Progenitor cell of endocrine pancreas (in vitro differentiated cells): ENCODE measurements around the gene FOXP1. TPM values are rescaled to one million over a fixed set of nuclear protein-coding genes. Genes with fewer than 3 reads are reported as not detected.

ENCODE experiments used
- DNase-seq: peaks from one replicate; pipeline ENCODE4 v3.0.0; 2021; ENCODE audit warnings: low spot score; ENCODE audit not compliant: unreplicated experiment
- H3K27ac Mint-ChIP-seq: 2 replicates; pipeline ENCODE4 v1.8.0; 2021; ENCODE audit warnings: mild to moderate bottlenecking, moderate library complexity, mixed read lengths
- H3K27me3 Mint-ChIP-seq: 2 replicates; pipeline ENCODE4 v1.8.0; 2021; ENCODE audit warnings: mixed read lengths
- H3K36me3 Mint-ChIP-seq: 2 replicates; pipeline ENCODE4 v1.8.0; 2022; ENCODE audit warnings: mixed read lengths; ENCODE audit not compliant: insufficient read depth
- H3K4me1 Mint-ChIP-seq: 2 replicates; pipeline ENCODE4 v1.8.0; 2021; ENCODE audit warnings: low read depth, mixed read lengths
- H3K4me3 Mint-ChIP-seq: 2 replicates; pipeline ENCODE4 v1.8.0; 2021; ENCODE audit warnings: low read depth, mild to moderate bottlenecking, moderate library complexity, mixed read lengths
- H3K9me3 Mint-ChIP-seq: 2 replicates; pipeline ENCODE4 v1.8.0; 2021; ENCODE audit warnings: low read depth, mixed read lengths
- total RNA-seq: library from RNA; stranded (reverse); gene quantifications from 2 replicates; pipeline ENCODE4 v1.2.1, GENCODE V29; 2021
- TF ChIP-seq, protein P1 (sequence below): fragments of 200-600 bp; sonication (generic); IDR thresholded peaks from one replicate; pipeline ENCODE4 v1.5.0; 2021; ENCODE audit warnings: antibody characterized with exemption, mild to moderate bottlenecking; ENCODE audit not compliant: unreplicated experiment

The FOXP1 gene
- total RNA-seq, 1 donor from 2014 or later = 242 TPM

DNA sequence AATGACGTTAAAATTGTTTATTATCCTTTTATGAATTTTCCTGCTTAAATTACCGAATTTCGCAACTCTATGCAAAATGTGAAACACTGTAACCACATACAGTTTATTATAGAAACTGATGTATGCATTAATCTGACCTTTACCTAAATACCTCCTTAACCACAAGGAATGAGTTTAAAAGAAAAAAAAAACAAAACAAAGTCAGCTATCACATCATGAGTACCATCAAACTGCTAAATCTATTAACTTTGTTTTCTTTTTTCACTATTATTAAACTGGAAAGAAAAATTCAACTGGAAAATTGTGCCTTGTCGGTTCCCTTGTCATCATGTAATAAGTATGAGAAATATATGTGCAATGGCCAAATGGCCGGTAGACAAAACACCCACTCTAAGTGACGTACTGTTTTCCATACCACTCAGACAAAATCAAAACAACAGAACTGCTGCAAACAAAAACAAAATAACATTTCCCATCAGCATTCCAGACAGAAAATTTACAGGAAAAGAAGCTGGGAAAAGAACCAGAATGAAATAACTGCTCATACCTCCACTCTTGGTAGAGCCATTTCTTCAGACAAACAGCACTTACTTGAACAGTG, 415.3 kb downstream of the FOXP1 start:
- Mint-ChIP-seq H3K36me3 (peaks cover 15% of the 10 kb centered on the region), H3K27me3 (no peaks in the 10 kb centered on the region), H3K4me3 (peak overlapping the region; percentile 53), H3K9me3 (no peaks in the 10 kb centered on the region), H3K27ac (peak overlapping the region; percentile 91), H3K4me1 (peaks cover 82% of the 10 kb centered on the region)
- TF ChIP-seq, protein P1, sequence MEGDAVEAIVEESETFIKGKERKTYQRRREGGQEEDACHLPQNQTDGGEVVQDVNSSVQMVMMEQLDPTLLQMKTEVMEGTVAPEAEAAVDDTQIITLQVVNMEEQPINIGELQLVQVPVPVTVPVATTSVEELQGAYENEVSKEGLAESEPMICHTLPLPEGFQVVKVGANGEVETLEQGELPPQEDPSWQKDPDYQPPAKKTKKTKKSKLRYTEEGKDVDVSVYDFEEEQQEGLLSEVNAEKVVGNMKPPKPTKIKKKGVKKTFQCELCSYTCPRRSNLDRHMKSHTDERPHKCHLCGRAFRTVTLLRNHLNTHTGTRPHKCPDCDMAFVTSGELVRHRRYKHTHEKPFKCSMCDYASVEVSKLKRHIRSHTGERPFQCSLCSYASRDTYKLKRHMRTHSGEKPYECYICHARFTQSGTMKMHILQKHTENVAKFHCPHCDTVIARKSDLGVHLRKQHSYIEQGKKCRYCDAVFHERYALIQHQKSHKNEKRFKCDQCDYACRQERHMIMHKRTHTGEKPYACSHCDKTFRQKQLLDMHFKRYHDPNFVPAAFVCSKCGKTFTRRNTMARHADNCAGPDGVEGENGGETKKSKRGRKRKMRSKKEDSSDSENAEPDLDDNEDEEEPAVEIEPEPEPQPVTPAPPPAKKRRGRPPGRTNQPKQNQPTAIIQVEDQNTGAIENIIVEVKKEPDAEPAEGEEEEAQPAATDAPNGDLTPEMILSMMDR = no peak
- DNase-seq = no peak

DNA sequence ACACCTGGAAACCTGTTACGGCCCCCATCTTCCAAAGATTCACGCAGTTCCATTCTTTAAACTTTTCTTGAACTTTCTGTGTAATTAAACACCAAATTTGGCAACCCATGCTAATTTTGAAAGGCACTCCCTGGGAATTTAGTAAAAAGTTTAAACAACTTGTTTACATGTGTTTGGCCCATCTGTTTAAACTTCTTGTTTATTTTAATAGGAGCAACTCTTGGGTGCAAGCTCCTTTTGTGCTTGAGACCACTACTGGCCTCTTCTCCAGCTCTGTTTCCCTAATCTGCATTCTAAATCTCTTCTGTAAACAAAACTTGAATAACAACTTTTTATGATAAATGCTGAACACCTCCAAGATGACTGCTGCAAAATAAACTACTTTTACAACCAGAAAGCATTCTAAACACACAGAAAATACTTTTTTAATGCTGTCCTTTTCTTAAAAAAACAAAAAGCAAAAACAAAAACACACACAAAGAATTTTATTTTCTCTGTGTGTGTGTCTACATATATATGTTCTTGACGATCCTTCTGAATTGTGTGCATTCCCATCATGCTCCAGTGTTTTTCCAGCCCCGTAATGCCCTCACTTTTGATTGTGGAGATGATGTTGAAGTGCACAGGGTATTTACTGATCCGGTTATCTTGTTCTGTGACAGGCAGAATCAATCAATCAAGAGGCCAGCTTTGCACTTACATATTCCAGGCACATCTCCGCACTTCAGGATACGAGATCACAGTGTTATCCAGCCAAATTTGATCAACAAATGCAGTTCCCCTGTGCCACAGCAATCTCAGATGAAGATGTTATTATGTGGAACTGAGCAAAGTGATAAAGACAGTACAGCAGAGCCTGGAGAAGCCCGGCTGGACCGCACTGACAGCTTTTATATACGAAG, 416.9 kb downstream of the FOXP1 start:
- Mint-ChIP-seq H3K36me3 (peaks cover 15% of the 10 kb centered on the region), H3K27ac (peak overlapping the region; percentile 84), H3K27me3 (no peaks in the 10 kb centered on the region), H3K9me3 (no peaks in the 10 kb centered on the region), H3K4me3 (peak overlapping the region; percentile 14), H3K4me1 (peaks cover 69% of the 10 kb centered on the region)
- TF ChIP-seq, protein P1 = no peak
- DNase-seq = no peak

DNA sequence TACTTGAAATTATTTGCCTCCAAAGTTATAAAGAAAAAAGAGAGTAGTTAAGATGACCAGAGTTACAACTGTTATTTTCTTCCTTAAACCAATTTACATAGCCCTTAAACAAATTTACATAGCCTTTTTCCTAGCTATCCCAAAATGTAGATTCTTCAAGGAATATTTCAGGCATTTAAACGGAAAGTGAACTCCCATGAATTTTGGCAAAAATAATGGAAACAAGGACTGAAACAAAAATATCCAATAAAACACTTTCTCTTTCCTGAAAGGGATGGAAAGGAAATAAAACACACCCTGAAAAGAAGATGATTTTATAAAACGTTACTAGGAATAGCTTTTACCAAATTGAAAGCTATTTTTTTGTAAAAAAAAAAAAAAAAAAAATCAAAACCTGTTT, 418.6 kb downstream of the FOXP1 start:
- Mint-ChIP-seq H3K9me3 (no peaks in the 10 kb centered on the region), H3K36me3 (peaks cover 21% of the 10 kb centered on the region), H3K4me3 (no peak overlapping the region), H3K4me1 (peaks cover 62% of the 10 kb centered on the region), H3K27ac (peak overlapping the region; percentile 55), H3K27me3 (no peaks in the 10 kb centered on the region)
- TF ChIP-seq, protein P1 = no peak
- no peak for DNase-seq

DNA sequence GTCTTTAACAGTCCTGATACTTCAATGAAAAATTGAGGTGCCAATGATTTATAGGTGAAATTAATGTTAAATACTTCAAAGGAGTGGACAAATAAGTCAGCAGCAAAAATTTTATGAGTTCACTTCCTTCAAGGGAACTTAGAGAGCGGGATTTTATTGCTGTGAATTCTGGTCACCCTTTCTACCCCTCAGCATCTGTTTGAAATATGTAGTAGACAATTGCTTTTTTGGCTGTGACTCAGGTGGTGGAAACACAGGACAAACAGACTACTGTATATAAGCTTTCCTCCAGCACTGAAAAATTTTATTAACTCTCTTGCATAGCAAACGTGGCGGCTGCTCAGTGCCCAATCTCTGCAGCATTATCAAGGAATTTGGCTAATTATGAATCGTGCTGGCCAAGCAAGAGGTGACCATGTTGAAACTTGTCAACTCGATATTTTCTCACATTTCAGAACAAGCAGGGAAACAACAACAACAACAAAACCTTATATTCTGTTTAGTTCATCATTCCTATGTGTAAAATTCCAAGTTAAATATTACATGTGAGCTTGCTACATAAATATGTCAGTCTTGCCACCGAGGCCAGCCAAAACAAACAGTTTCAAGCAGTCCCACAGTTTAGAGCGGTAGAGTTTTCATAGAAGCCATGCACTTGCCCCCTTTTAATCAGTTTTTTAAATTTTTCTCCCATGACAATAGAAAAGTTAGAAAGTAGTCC, 420.2 kb downstream of the FOXP1 start:
- Mint-ChIP-seq H3K4me1 (peaks cover 55% of the 10 kb centered on the region), H3K27ac (peak overlapping the region; percentile 81), H3K36me3 (peaks cover 24% of the 10 kb centered on the region)

More for the DNA sequence above, 420.2 kb downstream of the FOXP1 start:
- Mint-ChIP-seq H3K9me3 (no peaks in the 10 kb centered on the region), H3K27me3 (no peaks in the 10 kb centered on the region), H3K4me3 (no peak overlapping the region)
- no peak for DNase-seq
- TF ChIP-seq, protein P1 = no peak
